ENCODE measurements around the gene SMYD4.

The SMYD4 gene

DNA sequence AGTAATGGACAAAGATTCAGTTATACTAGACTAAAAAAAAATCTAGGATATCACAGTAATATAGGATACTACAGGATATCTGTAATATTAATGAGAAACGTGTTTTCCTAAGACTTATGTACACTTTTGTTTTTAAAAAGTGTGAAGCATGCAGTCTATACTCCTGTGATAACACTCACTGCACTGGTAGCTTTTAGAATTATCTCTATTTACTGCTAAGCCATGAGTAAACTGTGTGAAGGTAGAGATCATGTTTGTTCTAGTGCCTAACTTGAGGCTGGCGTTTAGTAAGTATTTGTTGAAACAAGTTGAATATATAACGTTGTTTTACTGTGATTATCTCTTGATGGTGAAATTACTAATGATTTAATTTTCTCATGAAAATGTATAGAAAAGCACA is 24.0 kb upstream of the SMYD4 start:
- FAIRE-seq (no peak), DNase-seq (ENCODE audit: insufficient read length, low spot score) (no peak)
- TF ChIP-seq, protein P1, sequence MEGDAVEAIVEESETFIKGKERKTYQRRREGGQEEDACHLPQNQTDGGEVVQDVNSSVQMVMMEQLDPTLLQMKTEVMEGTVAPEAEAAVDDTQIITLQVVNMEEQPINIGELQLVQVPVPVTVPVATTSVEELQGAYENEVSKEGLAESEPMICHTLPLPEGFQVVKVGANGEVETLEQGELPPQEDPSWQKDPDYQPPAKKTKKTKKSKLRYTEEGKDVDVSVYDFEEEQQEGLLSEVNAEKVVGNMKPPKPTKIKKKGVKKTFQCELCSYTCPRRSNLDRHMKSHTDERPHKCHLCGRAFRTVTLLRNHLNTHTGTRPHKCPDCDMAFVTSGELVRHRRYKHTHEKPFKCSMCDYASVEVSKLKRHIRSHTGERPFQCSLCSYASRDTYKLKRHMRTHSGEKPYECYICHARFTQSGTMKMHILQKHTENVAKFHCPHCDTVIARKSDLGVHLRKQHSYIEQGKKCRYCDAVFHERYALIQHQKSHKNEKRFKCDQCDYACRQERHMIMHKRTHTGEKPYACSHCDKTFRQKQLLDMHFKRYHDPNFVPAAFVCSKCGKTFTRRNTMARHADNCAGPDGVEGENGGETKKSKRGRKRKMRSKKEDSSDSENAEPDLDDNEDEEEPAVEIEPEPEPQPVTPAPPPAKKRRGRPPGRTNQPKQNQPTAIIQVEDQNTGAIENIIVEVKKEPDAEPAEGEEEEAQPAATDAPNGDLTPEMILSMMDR (IDR thresholded peaks at IDR 0.05; ENCODE audit: insufficient read depth, missing control alignments) = no peak

DNA sequence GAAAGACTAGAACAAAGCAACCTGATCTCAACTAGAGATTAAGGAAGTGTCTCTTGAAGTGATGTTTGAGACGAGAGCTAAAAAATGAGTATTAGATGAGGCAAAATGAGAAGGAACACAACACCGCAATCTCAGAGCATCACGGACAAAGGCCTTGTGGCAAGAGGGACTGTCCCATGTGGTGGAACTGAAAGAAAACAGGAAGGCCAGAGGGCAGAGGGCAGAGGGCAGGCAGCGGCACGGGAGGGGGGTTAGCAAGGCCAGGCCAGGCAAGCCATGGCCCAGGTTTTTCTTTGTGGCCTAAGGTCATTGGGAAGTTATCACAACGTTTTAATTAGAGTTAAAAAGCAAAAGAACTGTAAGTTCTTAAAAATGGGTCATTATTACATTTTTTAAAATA is 22.6 kb upstream of the SMYD4 start:
- TF ChIP-seq, protein P1 (IDR thresholded peaks at IDR 0.05; ENCODE audit: insufficient read depth, missing control alignments) = no peak
- FAIRE-seq = no peak
- no peak for DNase-seq (ENCODE audit: insufficient read length, low spot score)

DNA sequence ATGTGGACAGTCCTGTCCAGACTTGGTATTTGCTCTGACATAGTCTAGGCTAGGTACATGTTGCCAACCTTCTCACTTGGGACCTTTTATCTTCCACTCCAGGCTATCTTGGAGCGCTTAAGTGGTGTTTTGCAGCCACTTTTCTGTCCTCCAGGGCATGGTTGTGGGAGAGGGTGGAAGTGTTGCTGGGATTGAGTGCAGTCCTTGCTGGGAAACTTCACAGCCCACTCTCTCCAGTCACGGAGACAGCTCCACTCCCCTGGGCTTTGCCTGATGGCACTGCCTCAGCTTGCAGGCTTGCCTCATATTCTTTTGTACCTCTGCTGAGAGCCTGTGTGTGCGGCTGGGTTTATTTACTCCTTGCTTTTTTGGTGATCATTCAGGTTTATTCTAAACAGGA is 17.5 kb upstream of the SMYD4 start:
- TF ChIP-seq, protein P1 (IDR thresholded peaks at IDR 0.05; ENCODE audit: insufficient read depth, missing control alignments) = no peak
- FAIRE-seq (no peak), DNase-seq (ENCODE audit: insufficient read length, low spot score) (no peak)

DNA sequence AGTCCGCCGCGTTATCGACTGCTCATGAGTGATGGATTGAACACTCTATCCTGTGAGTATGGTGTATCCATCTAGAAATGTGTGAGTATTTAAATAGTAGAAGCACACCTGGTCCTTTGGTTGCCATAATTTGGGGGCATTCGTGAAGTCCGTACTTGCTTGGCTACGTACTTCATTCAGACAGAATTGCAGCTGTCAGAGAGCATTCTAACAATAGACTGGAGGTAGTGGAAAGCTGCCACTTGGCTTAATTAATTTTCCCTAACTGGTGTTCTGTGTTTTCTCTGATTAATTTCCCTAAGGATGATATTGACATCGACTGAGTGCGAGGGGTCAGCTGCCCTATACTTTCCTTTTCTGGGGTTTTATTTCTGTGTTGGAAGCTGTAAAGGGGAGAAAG is 14.2 kb upstream of the SMYD4 start:
- TF ChIP-seq, protein P1 (IDR thresholded peaks at IDR 0.05; ENCODE audit: insufficient read depth, missing control alignments) = no peak
- no peak for FAIRE-seq
- no peak for DNase-seq (ENCODE audit: insufficient read length, low spot score)

DNA sequence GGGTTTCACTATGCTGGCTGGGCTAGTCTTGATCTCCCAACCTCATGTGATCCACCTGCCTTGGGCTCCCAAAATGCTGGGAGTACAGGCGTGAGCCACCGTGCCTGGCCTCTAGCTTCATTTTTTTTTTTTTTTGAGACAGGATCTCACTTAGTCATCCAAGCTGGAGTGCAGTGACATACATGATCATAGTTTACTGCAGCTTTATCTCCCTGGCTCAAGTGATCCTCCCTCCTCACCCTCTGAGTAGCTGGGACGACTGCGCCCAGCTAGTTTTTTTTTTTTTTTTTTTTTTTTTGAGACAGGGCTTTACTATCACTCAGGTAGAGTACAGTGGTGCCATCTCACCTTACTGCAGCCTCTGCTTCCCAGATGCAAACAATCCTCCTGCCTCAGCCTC is 9.8 kb upstream of the SMYD4 start:
- FAIRE-seq (no peak), DNase-seq (ENCODE audit: insufficient read length, low spot score) (no peak)
- TF ChIP-seq, protein P1 (IDR thresholded peaks at IDR 0.05; ENCODE audit: insufficient read depth, missing control alignments) = no peak

DNA sequence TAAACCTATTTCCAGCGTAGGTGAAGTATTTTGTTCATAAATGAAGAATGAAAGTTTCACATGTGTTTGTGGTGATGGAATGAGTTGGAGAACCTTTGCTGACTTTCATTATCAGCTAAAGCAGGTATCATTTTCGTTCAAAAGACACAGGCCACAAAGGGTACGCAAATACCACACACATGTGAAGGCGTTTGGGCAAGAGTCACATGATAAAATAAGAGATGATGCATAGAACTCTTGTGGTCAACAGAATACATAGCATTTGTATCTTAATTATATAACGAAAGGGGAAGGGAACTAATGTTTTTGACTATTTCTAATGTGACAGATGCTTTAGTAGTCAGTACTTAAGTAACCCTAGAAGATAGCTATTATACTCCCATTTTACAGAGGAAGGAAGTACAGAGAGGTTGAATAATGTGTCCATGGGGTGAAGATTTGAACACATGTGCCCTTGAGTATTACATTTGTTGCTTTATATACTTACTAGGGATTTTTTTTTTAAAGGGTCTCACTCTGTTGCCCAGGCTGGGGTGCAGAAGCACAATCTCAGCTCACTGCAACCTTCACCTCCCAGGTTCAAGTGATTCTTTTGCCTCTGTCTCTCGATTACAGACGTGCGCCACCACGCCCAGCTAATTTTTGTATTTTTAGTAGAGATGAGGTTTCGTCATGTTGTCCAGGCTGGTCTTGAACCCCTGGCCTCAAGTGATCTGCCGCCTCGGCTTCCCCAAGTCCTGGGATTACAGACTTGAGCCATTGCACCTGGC is 4.9 kb upstream of the SMYD4 start:
- TF ChIP-seq, protein P1 (IDR thresholded peaks at IDR 0.05; ENCODE audit: insufficient read depth, missing control alignments) = no peak
- DNase-seq (ENCODE audit: insufficient read length, low spot score) = no peak
- FAIRE-seq = no peak

DNA sequence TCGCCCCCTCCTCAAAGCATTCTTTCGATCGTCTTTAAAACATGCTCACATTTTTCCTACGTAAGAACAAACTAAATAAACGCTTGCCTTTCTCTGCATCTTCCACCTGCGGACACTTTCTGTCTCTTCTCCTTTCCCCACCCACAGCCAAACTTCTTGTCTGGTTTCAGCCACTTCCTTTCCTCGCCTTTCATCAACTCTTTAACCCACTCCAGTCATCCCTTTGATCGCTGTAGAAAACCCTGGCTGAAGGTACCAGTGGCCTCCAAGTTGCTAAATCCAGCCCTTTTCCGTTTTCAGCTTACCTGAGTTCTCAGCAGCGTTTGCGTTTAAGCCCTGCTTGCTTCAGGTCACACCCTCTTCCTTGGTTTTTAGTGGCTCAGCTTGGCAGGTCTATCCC is 586 bp upstream of the SMYD4 start:
- no peak for DNase-seq (ENCODE audit: insufficient read length, low spot score)
- TF ChIP-seq, protein P1 (IDR thresholded peaks at IDR 0.05; ENCODE audit: insufficient read depth, missing control alignments) = no peak
- no peak for FAIRE-seq
